Measurements from ENCODE around the gene CGREF1. TPM values are rescaled to one million over a fixed set of nuclear protein-coding genes. Genes with fewer than 3 reads are reported as not detected.
A peak's percentile ranks its signal among the peaks of the same experiment; 100 is the strongest.
"Not testable (repeated sequence)": the region's sequence is repeated elsewhere in the genome, so short reads cannot be mapped to it uniquely, and the experiment has no call there.

CGREF1 gene
- total RNA-seq, 1 donor from 2014 or later, result 1.3 TPM

- H3K36me3 Mint-ChIP-seq (ENCODE audit: unreplicated experiment), result no peaks in the 10 kb centered on the region
- DNase-seq, result peak; percentile 71
- TF ChIP-seq, protein P1, sequence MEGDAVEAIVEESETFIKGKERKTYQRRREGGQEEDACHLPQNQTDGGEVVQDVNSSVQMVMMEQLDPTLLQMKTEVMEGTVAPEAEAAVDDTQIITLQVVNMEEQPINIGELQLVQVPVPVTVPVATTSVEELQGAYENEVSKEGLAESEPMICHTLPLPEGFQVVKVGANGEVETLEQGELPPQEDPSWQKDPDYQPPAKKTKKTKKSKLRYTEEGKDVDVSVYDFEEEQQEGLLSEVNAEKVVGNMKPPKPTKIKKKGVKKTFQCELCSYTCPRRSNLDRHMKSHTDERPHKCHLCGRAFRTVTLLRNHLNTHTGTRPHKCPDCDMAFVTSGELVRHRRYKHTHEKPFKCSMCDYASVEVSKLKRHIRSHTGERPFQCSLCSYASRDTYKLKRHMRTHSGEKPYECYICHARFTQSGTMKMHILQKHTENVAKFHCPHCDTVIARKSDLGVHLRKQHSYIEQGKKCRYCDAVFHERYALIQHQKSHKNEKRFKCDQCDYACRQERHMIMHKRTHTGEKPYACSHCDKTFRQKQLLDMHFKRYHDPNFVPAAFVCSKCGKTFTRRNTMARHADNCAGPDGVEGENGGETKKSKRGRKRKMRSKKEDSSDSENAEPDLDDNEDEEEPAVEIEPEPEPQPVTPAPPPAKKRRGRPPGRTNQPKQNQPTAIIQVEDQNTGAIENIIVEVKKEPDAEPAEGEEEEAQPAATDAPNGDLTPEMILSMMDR (IDR thresholded peaks at IDR 0.05; ENCODE audit: partially characterized antibody, unreplicated experiment), result no peak
- peak within 1 kb of the TSS; percentile 12 for H3K27ac Mint-ChIP-seq (ENCODE audit: unreplicated experiment)
- H3K4me1 Mint-ChIP-seq (ENCODE audit: low read depth, unreplicated experiment), result peaks cover 3% of the 10 kb centered on the region
- H3K27me3 Mint-ChIP-seq (ENCODE audit: unreplicated experiment), result peaks cover 15% of the 10 kb centered on the region
- H3K4me3 Mint-ChIP-seq (ENCODE audit: unreplicated experiment), result peak within 1 kb of the TSS; percentile 94
- peaks cover 6% of the 10 kb centered on the region for H3K9me3 Mint-ChIP-seq (ENCODE audit: unreplicated experiment)
Measured at GRCh38 chr2:27123302-27124150, 4.6 kb upstream of the CGREF1 start, which contains the start of gene ABHD1. ABHD1 (plus strand) TSS chr2:27123815; CDS start chr2:27123949, 134 bp downstream.

- TF ChIP-seq, protein P1 (IDR thresholded peaks at IDR 0.05; ENCODE audit: partially characterized antibody, unreplicated experiment), result no peak
- Mint-ChIP-seq H3K4me1 (ENCODE audit: low read depth, unreplicated experiment) (peaks cover 3% of the 10 kb centered on the region), H3K9me3 (ENCODE audit: unreplicated experiment) (peaks cover 6% of the 10 kb centered on the region), H3K27ac (ENCODE audit: unreplicated experiment) (no peak overlapping the region), H3K36me3 (ENCODE audit: unreplicated experiment) (no peaks in the 10 kb centered on the region), H3K27me3 (ENCODE audit: unreplicated experiment) (peaks cover 19% of the 10 kb centered on the region), H3K4me3 (ENCODE audit: unreplicated experiment) (peak overlapping the region; percentile 94)
- DNase-seq, result no peak
Measured at GRCh38 chr2:27122791-27123190, 3.9 kb upstream of the CGREF1 start.

DNA sequence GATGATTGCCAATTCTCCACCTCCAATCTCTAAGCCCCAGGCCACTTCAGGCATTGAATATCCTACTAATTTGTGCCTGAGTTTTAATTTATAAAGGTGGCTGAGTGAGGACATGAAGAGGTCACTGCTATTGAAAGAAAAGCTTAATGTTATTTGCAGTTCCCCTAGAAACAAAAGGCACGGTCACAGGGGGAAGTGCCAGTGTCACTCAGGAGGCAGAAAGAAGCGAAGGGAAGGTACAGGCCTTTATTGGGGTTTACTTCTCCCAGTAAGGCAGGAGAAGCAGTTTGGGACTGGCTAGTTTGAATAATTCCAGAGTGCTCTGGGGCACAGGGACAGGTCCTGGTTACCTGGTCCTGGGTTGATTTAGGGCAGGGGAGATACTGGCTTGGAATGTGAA is 3.0 kb upstream of the CGREF1 start:
- no peak overlapping the region for H3K4me3 Mint-ChIP-seq (ENCODE audit: unreplicated experiment)
- H3K9me3 Mint-ChIP-seq (ENCODE audit: unreplicated experiment), result peaks cover 6% of the 10 kb centered on the region

DNA sequence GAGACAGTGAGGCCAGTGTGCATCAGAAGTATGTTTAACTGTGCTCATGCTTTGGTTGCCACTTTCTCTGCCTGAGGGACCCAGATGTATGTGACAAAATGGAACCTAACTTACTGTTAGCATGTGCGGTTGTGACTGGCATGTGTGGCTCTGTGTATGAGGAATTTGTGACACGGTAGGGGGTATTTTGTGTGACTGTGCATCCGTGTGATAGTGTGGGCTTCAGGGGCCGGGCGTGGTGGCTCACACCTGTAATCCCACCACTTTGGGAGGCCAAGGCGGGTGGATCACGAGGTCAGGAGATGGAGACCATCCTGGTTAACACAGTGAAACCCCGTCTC is 372 bp upstream of the CGREF1 start:
- H3K9me3 Mint-ChIP-seq (ENCODE audit: unreplicated experiment); H3K4me1 Mint-ChIP-seq (ENCODE audit: low read depth, unreplicated experiment); DNase-seq; H3K27ac Mint-ChIP-seq (ENCODE audit: unreplicated experiment); H3K36me3 Mint-ChIP-seq (ENCODE audit: unreplicated experiment): not testable (repeated sequence)
- peak overlapping the region; percentile 86 for H3K4me3 Mint-ChIP-seq (ENCODE audit: unreplicated experiment)
- peaks cover 23% of the 10 kb centered on the region for H3K27me3 Mint-ChIP-seq (ENCODE audit: unreplicated experiment)

More for the DNA sequence above, 3.0 kb upstream of the CGREF1 start:
- TF ChIP-seq, protein P1 (IDR thresholded peaks at IDR 0.05; ENCODE audit: partially characterized antibody, unreplicated experiment), result no peak
- peaks cover 3% of the 10 kb centered on the region for H3K4me1 Mint-ChIP-seq (ENCODE audit: low read depth, unreplicated experiment)
- H3K27ac Mint-ChIP-seq (ENCODE audit: unreplicated experiment), result no peak overlapping the region
- no peak for DNase-seq
- H3K36me3 Mint-ChIP-seq (ENCODE audit: unreplicated experiment), result no peaks in the 10 kb centered on the region
- peaks cover 21% of the 10 kb centered on the region for H3K27me3 Mint-ChIP-seq (ENCODE audit: unreplicated experiment)

- no peak for DNase-seq
- Mint-ChIP-seq H3K9me3 (ENCODE audit: unreplicated experiment) (peaks cover 6% of the 10 kb centered on the region), H3K27ac (ENCODE audit: unreplicated experiment) (no peak overlapping the region), H3K4me1 (ENCODE audit: low read depth, unreplicated experiment) (peaks cover 1% of the 10 kb centered on the region), H3K27me3 (ENCODE audit: unreplicated experiment) (peaks cover 23% of the 10 kb centered on the region), H3K4me3 (ENCODE audit: unreplicated experiment) (peak overlapping the region; percentile 67), H3K36me3 (ENCODE audit: unreplicated experiment) (no peaks in the 10 kb centered on the region)
- TF ChIP-seq, protein P1 (IDR thresholded peaks at IDR 0.05; ENCODE audit: partially characterized antibody, unreplicated experiment), result no peak
Measured at GRCh38 chr2:27117995-27118524, 868 bp downstream of the CGREF1 start.
